ENCODE results near the gene ASXL3. TPM values are rescaled to one million over a fixed set of nuclear protein-coding genes. Genes with fewer than 3 reads are reported as not detected.

Gene ASXL3
- polyA plus RNA-seq, 1 donor from 2014 or later: 15.2 TPM

GRCh38 chr18:33596178-33596854 is 18.3 kb downstream of the ASXL3 start:
- H2AFZ ChIP-seq (ENCODE audit: low read depth, low read length): no peak overlapping the region
- H3K36me3 ChIP-seq (ENCODE audit: insufficient read depth, low read length): no peaks in the 10 kb centered on the region
- H3K27me3 ChIP-seq (ENCODE audit: insufficient read depth, low read depth, low read length): no peaks in the 10 kb centered on the region
- no peak overlapping the region for H3K4me3 ChIP-seq (ENCODE audit: low read length)
- TF ChIP-seq TAF1 (IDR thresholded peaks at IDR 0.05; ENCODE audit: low read depth): no peak
- no peak for TF ChIP-seq EP300 (conservative IDR thresholded peaks at IDR 0.05; ENCODE audit: poor library complexity, severe bottlenecking)
- TF ChIP-seq POLR2AphosphoS5 (IDR thresholded peaks at IDR 0.05): no peak
- TF ChIP-seq, protein P1, sequence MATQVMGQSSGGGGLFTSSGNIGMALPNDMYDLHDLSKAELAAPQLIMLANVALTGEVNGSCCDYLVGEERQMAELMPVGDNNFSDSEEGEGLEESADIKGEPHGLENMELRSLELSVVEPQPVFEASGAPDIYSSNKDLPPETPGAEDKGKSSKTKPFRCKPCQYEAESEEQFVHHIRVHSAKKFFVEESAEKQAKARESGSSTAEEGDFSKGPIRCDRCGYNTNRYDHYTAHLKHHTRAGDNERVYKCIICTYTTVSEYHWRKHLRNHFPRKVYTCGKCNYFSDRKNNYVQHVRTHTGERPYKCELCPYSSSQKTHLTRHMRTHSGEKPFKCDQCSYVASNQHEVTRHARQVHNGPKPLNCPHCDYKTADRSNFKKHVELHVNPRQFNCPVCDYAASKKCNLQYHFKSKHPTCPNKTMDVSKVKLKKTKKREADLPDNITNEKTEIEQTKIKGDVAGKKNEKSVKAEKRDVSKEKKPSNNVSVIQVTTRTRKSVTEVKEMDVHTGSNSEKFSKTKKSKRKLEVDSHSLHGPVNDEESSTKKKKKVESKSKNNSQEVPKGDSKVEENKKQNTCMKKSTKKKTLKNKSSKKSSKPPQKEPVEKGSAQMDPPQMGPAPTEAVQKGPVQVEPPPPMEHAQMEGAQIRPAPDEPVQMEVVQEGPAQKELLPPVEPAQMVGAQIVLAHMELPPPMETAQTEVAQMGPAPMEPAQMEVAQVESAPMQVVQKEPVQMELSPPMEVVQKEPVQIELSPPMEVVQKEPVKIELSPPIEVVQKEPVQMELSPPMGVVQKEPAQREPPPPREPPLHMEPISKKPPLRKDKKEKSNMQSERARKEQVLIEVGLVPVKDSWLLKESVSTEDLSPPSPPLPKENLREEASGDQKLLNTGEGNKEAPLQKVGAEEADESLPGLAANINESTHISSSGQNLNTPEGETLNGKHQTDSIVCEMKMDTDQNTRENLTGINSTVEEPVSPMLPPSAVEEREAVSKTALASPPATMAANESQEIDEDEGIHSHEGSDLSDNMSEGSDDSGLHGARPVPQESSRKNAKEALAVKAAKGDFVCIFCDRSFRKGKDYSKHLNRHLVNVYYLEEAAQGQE (IDR thresholded peaks at IDR 0.05; ENCODE audit: borderline replicate concordance): no peak
- TF ChIP-seq, protein P2, sequence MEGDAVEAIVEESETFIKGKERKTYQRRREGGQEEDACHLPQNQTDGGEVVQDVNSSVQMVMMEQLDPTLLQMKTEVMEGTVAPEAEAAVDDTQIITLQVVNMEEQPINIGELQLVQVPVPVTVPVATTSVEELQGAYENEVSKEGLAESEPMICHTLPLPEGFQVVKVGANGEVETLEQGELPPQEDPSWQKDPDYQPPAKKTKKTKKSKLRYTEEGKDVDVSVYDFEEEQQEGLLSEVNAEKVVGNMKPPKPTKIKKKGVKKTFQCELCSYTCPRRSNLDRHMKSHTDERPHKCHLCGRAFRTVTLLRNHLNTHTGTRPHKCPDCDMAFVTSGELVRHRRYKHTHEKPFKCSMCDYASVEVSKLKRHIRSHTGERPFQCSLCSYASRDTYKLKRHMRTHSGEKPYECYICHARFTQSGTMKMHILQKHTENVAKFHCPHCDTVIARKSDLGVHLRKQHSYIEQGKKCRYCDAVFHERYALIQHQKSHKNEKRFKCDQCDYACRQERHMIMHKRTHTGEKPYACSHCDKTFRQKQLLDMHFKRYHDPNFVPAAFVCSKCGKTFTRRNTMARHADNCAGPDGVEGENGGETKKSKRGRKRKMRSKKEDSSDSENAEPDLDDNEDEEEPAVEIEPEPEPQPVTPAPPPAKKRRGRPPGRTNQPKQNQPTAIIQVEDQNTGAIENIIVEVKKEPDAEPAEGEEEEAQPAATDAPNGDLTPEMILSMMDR (IDR thresholded peaks at IDR 0.05; ENCODE audit: poor library complexity, severe bottlenecking): no peak
- TF ChIP-seq SMC3 (conservative IDR thresholded peaks at IDR 0.05; ENCODE audit: poor library complexity): no peak
- TF ChIP-seq EZH2 (IDR thresholded peaks at IDR 0.05; ENCODE audit: borderline replicate concordance, insufficient read depth, low read length, poor library complexity, severe bottlenecking): no peak
- TF ChIP-seq MXI1 (conservative IDR thresholded peaks at IDR 0.05; ENCODE audit: poor library complexity, severe bottlenecking): no peak
- no peak overlapping the region for H3K27ac ChIP-seq (ENCODE audit: low read length)
- no peaks in the 10 kb centered on the region for H3F3A ChIP-seq (ENCODE audit: insufficient read depth, low read length, poor library complexity, severe bottlenecking)
- peaks cover 78% of the 10 kb centered on the region for H3K79me2 ChIP-seq (replicated peaks; ENCODE audit: insufficient read depth, low read length)
- no peak overlapping the region for H3K9ac ChIP-seq (ENCODE audit: low read length)
- H4K20me1 ChIP-seq (ENCODE audit: insufficient read depth): no peaks in the 10 kb centered on the region
- no peaks in the 10 kb centered on the region for H3K9me3 ChIP-seq (ENCODE audit: low read length)
- H3K9me2 ChIP-seq (ENCODE audit: insufficient read depth, low read length): no peaks in the 10 kb centered on the region
- no peak overlapping the region for H3K4me2 ChIP-seq (ENCODE audit: low read length)

DNA sequence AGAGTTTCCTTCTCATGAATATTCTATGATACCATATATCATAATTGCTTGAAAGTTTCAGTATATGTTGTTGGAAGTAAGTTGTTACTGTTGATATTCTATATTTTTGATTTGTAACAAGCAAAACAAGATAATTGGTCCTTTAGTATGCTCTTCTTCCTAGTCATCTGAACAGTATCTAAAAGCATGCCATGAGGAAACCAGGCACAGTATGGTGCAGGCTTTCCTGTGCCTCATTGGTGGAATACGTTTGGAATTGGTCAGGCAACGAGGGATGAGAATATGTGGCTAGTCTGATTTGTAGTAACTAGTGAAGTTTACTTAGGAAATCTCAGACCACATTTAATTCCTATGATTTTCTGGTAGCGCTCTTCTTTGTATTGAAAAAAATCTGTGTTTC is 22.8 kb downstream of the ASXL3 start:
- H3K9me3 ChIP-seq (ENCODE audit: low read length): no peaks in the 10 kb centered on the region
- TF ChIP-seq EZH2 (IDR thresholded peaks at IDR 0.05; ENCODE audit: borderline replicate concordance, insufficient read depth, low read length, poor library complexity, severe bottlenecking) (no peak), RAD21 (conservative IDR thresholded peaks at IDR 0.05) (no peak), SMC3 (conservative IDR thresholded peaks at IDR 0.05; ENCODE audit: poor library complexity) (no peak), EP300 (conservative IDR thresholded peaks at IDR 0.05; ENCODE audit: poor library complexity, severe bottlenecking) (no peak)
- TF ChIP-seq, protein P1 (IDR thresholded peaks at IDR 0.05; ENCODE audit: borderline replicate concordance): no peak
- no peaks in the 10 kb centered on the region for H3K27me3 ChIP-seq (ENCODE audit: insufficient read depth, low read depth, low read length)
- H3K4me3 ChIP-seq (ENCODE audit: low read length): no peak overlapping the region
- H2AFZ ChIP-seq (ENCODE audit: low read depth, low read length): no peak overlapping the region
- H3K9me2 ChIP-seq (ENCODE audit: insufficient read depth, low read length): no peaks in the 10 kb centered on the region
- no peak overlapping the region for H3K4me2 ChIP-seq (ENCODE audit: low read length)
- H3K9ac ChIP-seq (ENCODE audit: low read length): no peak overlapping the region
- H3F3A ChIP-seq (ENCODE audit: insufficient read depth, low read length, poor library complexity, severe bottlenecking): no peaks in the 10 kb centered on the region
- H3K79me2 ChIP-seq (replicated peaks; ENCODE audit: insufficient read depth, low read length): peaks cover 67% of the 10 kb centered on the region
- no peaks in the 10 kb centered on the region for H4K20me1 ChIP-seq (ENCODE audit: insufficient read depth)
- no peaks in the 10 kb centered on the region for H3K36me3 ChIP-seq (ENCODE audit: insufficient read depth, low read length)
- no peak overlapping the region for H3K27ac ChIP-seq (ENCODE audit: low read length)

Data from neural cell (in vitro differentiated cells).